ENCODE results near the gene FADS2.

FADS2 gene

GRCh38 chr11:61907282-61907681 lies 79.2 kb downstream of the FADS2 start:
- no peak for DNase-seq (ENCODE audit: low spot score)

GRCh38 chr11:61907871-61908729 lies 80.0 kb downstream of the FADS2 start:
- DNase-seq (ENCODE audit: low spot score), result no peak

GRCh38 chr11:61908730-61909316 lies 80.7 kb downstream of the FADS2 start:
- DNase-seq (ENCODE audit: low spot score), result no peak

- no peak for DNase-seq (ENCODE audit: low spot score)
Observed at GRCh38 chr11:61910187-61911127, 82.4 kb downstream of the FADS2 start.

- no peak for DNase-seq (ENCODE audit: low spot score)
Observed at GRCh38 chr11:61911128-61911700, 83.1 kb downstream of the FADS2 start.

GRCh38 chr11:61911701-61912529 lies 83.8 kb downstream of the FADS2 start:
- DNase-seq (ENCODE audit: low spot score), result no peak

GRCh38 chr11:61912530-61912898 lies 84.4 kb downstream of the FADS2 start:
- no peak for DNase-seq (ENCODE audit: low spot score)

- no peak for DNase-seq (ENCODE audit: low spot score)
Observed at GRCh38 chr11:61912991-61913698, 85.0 kb downstream of the FADS2 start.

GRCh38 chr11:61913699-61914395 lies 85.7 kb downstream of the FADS2 start:
- DNase-seq (ENCODE audit: low spot score), result no peak

GRCh38 chr11:61914471-61915171 lies 86.5 kb downstream of the FADS2 start:
- no peak for DNase-seq (ENCODE audit: low spot score)

GRCh38 chr11:61916737-61917333 lies 88.7 kb downstream of the FADS2 start:
- no peak for DNase-seq (ENCODE audit: low spot score)
